ENCODE data around the gene ITSN1.
A peak's percentile ranks its signal among the peaks of the same experiment; 100 is the strongest.

Gene ITSN1

DNA sequence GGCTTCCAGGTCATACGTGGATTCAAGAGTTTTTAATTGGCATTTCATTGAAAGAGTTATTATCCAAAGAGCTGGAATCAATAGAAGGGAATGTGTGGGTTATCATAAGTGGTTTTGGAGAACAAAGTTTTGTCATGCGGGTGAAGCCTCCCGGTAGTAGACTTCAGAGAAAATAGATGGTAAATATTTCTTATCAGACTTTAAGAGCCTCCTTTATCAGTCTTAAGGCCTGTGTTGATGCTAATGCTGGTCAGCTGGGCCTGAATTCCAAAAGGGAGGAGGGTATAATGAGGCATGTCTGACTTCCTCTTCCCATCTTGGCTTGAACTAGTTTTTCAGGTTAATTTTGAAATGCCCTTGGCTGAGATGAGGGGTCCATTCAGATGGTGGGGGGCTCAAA, 89.7 kb downstream of the ITSN1 start:
- no peak for DNase-seq (ENCODE audit: low spot score)

DNA sequence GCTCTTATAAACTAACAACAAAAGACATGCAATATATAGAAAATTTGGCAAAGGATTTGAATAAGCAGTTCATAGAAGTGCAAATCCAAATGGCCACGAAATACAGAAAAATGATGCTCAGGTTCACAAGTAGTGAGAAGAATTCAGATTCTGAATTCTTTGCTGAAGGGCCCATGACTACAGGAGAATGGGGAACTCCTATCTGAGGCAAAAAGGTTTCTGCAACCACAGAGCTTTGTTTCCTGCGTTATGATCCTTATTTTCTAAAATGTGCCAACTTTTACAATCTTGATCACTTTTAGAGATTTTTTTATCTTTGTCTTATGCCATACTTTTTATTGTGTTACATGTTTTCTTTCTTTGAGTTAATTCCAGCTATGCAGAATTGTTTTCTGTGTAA, 91.3 kb downstream of the ITSN1 start:
- DNase-seq (ENCODE audit: low spot score): no peak

DNA sequence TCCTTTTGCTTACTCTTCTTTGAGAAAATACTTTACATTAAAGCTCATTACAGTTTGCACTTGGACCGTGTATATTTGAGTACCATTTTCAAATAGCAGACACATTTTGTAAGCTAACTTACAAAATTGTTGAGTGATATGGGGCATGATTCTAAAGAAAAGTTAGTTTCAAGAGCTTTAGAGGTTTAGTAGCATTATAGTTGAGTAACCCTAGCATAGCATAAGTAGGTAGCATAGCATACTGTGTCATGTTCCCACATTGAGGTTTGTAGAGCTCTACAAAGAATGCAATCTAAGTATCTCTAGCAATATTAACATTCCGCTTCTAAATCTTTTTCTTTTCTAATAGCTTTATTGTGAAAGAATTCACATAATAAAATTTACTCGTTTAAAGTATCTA, 92.0 kb downstream of the ITSN1 start:
- no peak for DNase-seq (ENCODE audit: low spot score)

DNA sequence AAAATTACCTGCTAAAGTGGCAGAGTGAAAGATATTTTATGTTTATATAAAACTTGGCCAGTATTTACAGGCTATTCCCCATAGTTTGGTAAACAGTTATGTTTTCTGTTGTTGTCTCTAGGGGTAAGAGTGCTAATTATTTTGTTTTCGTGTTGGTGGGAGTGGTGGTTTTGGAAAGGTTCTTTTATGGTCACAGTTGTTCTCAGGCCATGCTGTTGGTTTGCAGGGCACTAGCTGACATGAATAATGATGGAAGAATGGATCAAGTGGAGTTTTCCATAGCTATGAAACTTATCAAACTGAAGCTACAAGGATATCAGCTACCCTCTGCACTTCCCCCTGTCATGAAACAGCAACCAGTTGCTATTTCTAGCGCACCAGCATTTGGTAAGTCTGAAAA, 92.5 kb downstream of the ITSN1 start:
- no peak for DNase-seq (ENCODE audit: low spot score)

DNA sequence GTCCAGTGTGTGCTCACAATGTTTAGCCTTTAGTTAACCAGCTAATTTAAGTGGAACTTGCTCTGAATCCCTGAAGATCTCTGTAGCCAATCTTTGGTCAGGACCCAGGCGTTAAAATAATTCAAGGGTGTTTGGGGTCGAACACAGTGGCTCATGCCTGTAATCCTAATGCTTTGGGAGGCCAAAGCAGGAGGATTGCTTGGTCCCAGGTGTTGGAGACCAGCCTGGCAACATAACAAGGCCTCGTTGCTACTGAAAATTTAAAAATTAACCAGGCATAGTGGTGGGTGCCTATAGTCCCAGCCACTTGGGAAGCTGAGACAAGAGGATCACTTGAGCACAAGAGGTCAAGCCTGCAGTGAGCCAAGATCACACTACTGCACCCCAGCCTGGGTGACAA, 94.3 kb downstream of the ITSN1 start:
- DNase-seq (ENCODE audit: low spot score): no peak

DNA sequence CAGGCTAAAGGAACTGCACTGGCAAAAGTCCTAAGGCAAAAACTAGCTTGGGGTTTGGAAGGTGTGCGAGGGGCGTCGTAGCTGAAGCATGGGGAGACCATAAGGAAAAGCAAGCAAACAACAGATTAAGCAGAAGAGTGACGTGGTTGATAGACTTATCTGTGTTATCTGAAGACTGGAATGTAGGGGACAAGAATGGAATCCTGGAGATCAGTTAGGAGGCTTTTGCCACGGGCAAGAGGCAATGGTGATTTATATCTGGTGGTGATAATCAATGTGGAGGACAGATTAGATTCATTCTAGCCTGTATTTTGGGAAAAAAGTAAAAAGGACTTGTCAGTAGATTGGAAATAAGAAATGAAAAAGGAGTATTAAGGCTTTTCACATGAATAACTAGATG, 97.4 kb downstream of the ITSN1 start:
- DNase-seq (ENCODE audit: low spot score): no peak

DNA sequence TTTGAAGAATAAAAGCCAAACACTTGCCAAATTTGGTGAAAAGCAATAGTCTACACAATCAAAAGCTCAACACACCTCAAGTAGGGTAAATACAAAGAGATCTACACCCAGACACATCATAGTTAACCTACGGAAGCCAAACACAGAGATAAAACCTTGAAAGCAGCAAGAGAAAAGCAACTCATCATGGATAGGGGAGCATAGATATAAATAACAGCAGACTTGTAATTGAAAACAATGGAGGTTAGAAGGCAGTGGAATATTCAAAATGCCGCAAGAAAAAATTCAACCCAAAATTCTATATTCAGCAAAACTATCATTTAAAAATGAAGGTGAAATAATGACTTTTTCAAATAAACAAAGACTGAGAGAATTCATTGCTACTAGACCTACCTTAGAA, 105.1 kb downstream of the ITSN1 start:
- DNase-seq (ENCODE audit: low spot score): no peak

DNA sequence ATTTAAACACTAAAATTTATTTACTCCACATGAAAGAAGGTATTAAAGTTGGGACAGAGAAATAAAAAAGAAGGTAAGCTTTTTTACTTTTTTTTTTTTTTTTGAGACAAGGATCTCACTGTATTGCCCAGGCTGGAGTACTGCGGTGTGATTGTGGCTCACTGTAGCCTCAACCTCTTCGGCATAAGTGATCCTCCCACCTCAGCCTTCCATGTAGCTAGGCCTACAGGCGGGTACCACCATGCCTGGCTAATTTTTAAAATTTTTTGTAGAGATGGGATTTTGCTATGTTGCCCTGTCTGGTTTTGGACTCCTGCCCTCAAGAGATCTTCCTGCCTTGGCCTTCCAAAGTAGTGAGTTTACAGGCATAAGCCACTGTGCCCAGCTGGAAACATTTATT, 106.6 kb downstream of the ITSN1 start:
- DNase-seq (ENCODE audit: low spot score): no peak

DNA sequence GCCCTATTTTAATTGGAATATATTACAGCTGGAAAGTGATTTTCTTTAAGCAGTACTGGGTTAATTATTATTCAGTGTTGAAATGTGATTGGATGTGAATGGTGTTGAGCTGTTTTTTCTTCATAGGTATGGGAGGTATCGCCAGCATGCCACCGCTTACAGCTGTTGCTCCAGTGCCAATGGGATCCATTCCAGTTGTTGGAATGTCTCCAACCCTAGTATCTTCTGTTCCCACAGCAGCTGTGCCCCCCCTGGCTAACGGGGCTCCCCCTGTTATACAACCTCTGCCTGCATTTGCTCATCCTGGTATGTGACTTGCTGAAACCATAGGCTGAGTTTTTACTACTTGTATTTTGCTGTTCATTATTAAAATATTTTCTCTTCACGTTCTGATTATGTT, 107.7 kb downstream of the ITSN1 start:
- no peak for DNase-seq (ENCODE audit: low spot score)

DNA sequence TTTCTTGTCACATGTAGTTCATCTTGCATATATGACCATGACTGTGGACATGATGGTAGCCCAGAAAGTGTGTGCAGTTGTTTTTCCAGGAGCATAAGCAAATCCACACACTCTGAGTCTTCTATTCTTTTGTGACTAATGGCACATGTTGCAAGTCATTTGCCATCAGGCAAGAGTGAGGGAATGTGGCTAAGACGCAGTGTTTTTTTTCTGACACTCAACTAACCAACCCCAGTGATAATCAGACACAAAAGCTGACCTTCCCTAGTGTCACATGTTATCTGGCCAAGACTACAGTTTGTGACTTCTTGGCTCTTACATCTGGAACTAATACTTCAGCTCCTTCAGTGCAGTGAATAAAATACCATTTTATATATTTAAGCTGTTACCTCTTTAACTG, 108.8 kb downstream of the ITSN1 start:
- peak; percentile 10 for DNase-seq (ENCODE audit: low spot score)

DNA sequence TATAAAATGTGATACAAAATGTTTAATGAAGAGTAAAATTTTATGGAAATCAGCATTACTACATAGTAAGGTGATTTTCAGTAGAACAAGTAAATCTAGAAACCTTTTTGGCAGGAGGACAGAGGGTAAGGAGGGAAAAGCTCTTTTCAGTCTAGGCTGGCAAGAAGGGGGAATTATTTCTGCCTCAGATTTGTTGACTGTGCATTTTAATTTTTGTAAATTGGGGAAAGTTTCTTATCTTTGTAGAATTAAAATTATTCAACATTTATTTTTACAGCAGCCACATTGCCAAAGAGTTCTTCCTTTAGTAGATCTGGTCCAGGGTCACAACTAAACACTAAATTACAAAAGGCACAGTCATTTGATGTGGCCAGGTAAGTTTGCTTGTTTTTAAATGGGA, 109.2 kb downstream of the ITSN1 start:
- no peak for DNase-seq (ENCODE audit: low spot score)

DNA sequence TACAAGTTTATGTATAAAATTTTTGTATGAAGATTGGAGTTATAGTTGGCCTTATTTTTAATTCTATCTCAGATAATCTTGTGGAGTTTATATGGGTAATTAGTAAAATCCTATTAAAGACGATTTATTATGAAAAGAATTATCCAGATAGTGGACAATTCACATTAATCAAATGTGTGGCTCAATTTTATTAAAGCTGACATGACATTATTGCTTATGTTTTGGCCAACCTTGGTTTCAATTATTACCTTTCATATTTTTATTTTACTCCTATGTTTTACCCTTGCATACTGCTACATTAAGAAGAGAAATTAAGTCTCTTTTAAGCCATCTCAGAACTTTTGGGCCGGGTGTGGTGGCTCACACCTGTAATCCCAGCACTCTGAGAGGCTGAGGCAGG, 110.0 kb downstream of the ITSN1 start:
- DNase-seq (ENCODE audit: low spot score): no peak

DNA sequence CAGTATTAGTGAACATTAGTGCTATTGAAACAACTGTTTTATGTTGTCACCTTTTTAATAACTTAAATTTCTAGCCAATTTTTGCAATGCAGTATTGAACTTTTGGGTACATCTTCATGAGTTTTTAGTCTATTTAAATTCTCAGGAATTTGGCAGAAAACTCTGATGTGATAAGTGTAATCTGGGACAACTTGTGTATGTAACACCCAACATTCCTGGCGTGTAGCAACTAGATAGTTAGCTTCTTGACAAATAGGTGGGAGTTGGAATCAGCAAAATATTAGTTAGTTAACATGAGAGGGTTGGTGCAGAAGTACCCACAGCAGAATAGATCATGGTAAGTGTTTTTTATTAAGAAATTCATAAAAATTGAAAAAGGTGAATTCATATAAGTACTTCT, 111.6 kb downstream of the ITSN1 start:
- DNase-seq (ENCODE audit: low spot score): no peak

DNA sequence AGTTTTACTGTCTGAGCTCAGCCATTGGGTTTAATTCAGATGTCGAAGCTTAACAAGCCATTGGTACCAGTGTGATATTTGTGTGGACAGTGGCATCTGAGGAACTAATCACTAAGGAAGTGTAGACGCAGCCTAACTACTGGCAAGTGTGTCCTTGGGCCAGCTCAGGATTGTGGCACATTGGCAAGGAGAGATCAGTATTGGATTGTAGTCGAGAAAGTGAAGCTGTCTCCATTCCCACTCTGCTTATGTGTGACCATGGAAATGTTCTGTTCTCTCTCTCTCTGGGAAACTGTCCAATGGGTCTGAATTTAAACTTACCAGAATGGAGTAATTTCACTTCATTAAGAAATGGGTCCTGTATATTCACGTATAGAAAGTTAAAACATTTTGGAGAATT, 112.2 kb downstream of the ITSN1 start:
- no peak for DNase-seq (ENCODE audit: low spot score)

DNA sequence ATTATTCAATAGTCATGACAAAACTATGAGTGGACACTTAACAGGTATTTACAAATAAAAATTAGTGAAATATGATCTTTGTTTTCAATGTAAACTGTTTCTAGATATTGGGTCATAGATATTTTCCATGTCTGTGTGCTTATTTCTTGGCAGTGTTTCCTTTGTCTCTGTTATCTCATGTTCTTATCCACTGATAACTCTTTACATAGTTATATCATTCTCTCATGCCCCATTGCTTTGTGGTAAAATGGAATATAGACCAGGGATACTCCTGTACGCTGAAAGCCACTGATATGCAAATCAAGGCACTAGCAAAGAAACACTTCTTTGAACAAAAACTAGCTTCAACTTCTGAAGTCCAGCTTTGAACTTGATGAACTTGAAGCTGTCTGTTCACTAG, 113.1 kb downstream of the ITSN1 start:
- DNase-seq (ENCODE audit: low spot score): no peak

DNA sequence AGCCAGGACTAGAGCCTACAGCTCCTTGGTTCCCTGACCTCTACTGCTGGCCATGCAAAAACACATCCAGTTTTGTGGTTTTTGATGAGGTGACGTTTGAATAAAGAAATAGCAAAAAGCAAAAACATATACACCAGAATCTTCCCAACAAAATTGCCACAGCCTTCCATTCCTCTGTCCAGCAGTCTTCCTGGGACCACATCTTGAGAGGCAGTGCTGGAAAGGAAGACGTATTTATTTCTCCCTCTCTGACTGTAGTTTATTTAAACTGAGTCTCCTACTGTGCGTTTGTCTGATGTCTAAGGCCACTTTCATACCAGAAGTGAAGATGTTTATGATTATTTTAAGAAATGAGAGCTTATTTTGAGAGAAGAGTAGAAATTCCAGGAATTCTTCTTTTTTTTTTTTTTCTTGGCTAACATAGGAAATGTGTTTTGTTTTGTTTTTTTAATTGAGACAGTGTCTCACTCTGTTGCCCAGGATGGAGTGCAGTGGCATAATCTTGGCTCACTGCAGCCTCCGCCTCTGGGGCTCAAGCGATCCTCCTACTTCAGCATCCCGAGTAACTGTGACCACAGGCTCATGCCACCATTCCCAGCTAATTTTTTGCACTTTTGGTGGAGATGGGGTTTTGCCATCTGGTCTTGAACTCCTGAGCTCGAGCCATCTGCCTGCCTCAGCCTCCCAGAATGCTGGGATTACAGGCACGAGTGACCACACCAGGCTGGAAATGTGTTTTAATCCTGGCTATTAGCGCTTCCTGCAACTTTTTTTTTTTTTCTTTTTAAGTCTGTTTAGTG, 118.5 kb downstream of the ITSN1 start:
- peak; percentile 30 for DNase-seq (ENCODE audit: low spot score)

DNA sequence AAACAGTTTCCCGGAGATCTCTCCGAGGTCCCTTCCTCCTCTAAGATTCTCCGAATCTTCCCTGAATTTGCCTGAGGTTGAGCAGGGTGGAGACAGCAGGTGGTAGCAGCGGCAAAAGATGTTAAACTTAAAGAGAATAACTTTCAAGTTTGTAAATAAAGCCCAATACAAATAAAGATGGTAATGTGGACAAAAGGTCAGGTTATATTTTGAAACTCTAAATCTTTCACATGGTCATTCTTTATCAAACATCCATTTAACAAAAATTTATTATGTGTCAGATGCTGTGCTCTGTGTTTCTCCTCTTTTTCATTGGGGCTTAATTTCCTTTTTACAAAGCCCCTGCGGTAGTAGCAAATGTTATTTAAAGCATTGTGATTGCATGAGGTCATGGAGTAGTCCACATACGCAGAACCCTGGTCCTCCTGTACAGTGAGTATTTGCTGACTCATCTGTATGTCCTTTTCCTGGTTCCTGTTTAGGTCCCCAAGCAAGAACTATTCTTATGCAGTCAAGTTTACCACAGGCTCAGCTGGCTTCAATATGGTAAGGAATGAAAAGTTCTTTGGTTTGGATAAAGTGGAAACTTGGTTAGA, 119.2 kb downstream of the ITSN1 start:
- peak; percentile 75 for DNase-seq (ENCODE audit: low spot score)

DNA sequence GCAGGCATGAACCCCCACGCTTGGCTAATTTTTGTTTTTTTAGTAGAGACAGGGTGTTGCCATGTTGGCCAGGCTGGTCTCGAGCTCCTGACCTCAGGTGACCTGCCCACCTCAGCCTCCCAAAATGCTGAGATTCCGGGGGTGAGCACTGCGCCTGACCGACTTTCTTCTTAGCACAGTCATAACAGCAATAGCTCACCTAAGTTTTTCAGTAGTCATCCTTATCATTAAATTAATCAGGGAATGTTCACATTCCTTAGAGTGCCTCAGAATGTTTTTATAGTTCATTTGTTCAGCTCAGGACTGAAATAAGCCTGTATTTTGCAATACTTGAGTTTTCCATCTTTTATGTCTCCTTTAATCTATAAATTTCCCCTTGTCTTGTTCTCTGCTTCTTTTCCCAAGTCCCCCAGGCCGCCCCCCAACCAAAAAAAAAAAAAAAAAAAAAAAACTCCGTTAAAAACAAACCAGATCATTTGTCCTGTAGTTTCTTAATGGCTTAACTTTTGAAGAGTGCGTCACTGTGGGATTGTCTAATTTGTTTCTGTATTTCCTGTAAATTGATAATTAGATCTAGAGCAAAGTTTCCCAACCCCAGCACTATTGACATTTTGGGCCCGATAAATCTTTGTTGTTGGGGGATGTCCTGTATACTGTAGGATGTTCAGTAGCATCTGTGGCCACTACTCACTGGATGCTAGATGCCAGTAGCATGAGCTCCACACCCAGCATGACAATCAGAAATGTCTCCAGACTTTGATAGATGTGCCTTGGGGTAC, 120.7 kb downstream of the ITSN1 start:
- no peak for DNase-seq (ENCODE audit: low spot score)

DNA sequence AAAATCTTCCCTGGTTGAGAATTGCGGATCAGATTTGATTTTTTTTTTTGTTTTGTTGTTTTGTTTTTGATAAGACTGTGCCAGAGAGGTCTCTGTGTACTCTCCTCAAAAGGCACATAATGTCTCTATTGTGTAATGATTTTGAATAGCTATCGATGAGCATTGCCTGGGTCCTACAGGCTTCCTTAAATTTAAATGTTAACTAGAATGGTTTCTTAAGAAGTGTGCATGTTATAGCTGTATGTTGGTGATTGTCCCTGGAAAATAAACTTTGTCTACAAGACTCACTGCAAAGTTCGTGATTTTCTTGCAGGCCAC, 121.2 kb downstream of the ITSN1 start:
- DNase-seq (ENCODE audit: low spot score): no peak

DNA sequence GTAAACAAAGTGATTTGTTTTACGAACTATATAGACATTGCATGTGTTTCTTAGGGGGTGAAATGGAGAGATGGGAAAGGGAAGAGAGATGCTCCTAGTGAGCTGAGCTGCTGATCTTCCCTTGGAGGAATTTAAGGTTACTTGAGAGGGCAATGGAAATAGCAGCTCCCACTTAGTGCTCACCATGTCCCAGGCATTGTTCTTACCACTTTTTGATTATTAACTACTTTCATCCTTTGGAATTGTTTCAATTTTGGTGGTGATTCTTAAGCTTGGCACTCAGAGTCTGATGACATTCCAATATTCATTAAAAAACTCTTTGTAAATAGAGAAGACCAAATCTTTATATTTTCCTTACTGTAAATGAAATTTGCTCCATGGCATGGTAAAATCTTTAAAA, 124.9 kb downstream of the ITSN1 start:
- no peak for DNase-seq (ENCODE audit: low spot score)

DNA sequence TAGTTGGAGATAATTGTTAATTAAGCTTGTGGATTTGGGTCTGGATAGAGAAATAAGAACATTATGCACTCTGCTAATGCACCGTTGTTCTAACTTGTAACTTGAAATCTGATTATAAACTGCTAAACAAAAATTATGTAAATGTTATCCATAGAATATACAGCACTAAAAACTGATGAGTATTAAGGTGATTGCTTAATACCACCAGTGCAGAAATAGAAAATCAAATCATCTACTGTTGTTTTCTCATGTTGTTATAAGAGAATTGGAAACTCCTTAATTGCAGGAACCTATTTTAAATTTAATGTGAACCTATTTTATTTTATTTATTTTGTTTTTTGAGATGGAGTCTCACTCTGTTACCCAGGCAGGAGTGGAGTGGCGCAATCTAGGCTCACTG, 125.7 kb downstream of the ITSN1 start:
- DNase-seq (ENCODE audit: low spot score): no peak

DNA sequence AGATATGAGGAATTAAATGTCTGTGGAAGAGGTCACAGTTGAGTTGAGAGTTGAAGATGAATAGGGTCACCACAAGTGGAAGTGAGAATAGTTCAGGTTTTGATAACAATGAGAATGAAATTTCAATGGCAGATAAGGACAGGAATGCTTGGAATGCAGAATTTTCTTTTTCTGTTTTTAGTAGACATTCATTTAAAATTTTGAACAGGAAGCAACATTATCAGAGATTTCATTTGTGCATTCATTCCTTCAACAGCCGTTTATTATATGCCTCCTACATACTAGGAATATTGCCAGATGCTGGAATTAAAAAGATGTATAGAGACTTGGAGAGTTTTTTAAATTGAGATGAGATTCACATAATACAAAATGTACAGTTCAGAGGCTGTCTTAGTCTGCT, 126.8 kb downstream of the ITSN1 start:
- DNase-seq (ENCODE audit: low spot score): no peak

DNA sequence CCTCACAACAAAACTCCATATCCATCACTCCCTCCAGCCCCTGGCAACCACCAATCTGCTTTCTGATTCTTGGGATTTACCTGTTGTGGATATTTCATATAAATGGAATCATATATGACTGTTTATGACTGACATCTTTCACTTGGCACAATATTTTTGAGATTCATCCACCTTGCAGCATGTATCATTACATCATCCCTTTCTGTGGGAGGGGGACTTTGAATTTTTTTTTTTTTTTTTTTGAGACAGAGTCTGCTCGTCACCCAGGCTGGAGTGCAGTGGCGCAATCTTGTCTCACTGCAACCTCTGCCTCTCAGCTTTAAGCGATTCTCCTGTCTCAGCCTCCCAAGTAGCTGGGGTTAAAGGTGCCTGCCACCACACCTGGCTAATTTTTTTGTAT, 128.2 kb downstream of the ITSN1 start:
- DNase-seq (ENCODE audit: low spot score): no peak

DNA sequence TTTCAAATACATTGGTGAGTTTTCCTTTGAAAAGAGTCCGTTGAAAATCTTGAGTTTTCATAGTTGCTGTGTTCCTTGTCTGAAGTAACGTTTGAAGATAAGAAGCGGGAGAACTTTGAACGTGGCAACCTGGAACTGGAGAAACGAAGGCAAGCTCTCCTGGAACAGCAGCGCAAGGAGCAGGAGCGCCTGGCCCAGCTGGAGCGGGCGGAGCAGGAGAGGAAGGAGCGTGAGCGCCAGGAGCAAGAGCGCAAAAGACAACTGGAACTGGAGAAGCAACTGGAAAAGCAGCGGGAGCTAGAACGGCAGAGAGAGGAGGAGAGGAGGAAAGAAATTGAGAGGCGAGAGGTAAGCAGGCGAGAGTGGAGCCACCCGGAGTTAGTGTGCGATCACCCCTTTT, 129.7 kb downstream of the ITSN1 start:
- no peak for DNase-seq (ENCODE audit: low spot score)

All from AG08396 (cell line).